Endothelial cell of umbilical vein (primary cell): Measurements from ENCODE around the gene PUS10. TPM values are rescaled to one million over a fixed set of nuclear protein-coding genes. Genes with fewer than 3 reads are reported as not detected.

Experiments used
- BruUV-seq: library from RNA; stranded (reverse); fragments of 400-500 nt; replicated peaks from 2 replicates; lab custom pipeline; 2021; lab: Mats Ljungman, UMichigan
- CTCF ChIA-PET: fragments of 300-600, 350-600 bp; sonication (Branson Sonifier 250); formaldehyde crosslinking; loops from one replicate; lab custom pipeline; 2021; ENCODE audit warnings: antibody characterized with exemption, inconsistent platforms; lab: Charles Lee
- POLR2A ChIA-PET: fragments of 300-600, 350-600 bp; sonication (Branson Sonifier 250); formaldehyde crosslinking; loops from one replicate; lab custom pipeline; 2021; ENCODE audit warnings: antibody characterized with exemption, inconsistent platforms; lab: Charles Lee
- DNase-seq: peaks from one replicate; pipeline ENCODE4 v3.0.0-alpha.2; 2011; ENCODE audit warnings: low read depth, low spot score
- FAIRE-seq: peaks from 2 replicates; lab custom pipeline; 2011; peaks lifted over from hg19 to GRCh38; lab: Jason Lieb, UNC
- H2AFZ ChIP-seq: 2 replicates; pipeline ENCODE4 v1.6.0; 2012; ENCODE audit warnings: low read depth, low read length, control low read depth, inconsistent platforms
- H3K27ac ChIP-seq: 2 replicates; pipeline ENCODE4 v1.5.1; 2011; ENCODE audit warnings: low read depth, mild to moderate bottlenecking, control low read depth, low read length, moderate library complexity; ENCODE audit not compliant: insufficient read depth
- H3K27me3 ChIP-seq, 2 experiments: 2 replicates each; pipeline versions ENCODE4 v1.6.0 to v1.6.1; 2011; ENCODE audit warnings: low read length in 2 of 2, mixed read lengths in 1 of 2; ENCODE audit not compliant: control insufficient read depth in 2 of 2, insufficient read depth in 2 of 2
- H3K36me3 ChIP-seq, 2 experiments: 2 replicates in 1 of 2; 3 replicates in 1 of 2; pipeline ENCODE4 v1.5.1; 2011; ENCODE audit warnings: low read length in 2 of 2, mild to moderate bottlenecking in 1 of 2, moderate library complexity in 1 of 2; ENCODE audit not compliant: control insufficient read depth in 2 of 2, insufficient read depth in 2 of 2; ENCODE audit errors: extremely low read depth in 1 of 2
- H3K4me1 ChIP-seq: 3 replicates; pipeline ENCODE4 v1.5.1; 2011; ENCODE audit warnings: mild to moderate bottlenecking, low read length; ENCODE audit not compliant: control insufficient read depth, insufficient read depth; ENCODE audit errors: extremely low read depth
- H3K4me2 ChIP-seq: 2 replicates; pipeline ENCODE4 v1.6.1; 2011; ENCODE audit warnings: low read length, control low read depth, mixed read lengths; ENCODE audit not compliant: insufficient read depth
- H3K4me3 ChIP-seq, 3 experiments: fragments of 200-600 bp in 1 of 3; sonication (generic), shearing (Covaris generic) in 1 of 3; replicated peaks in 1 of 3; 2 replicates each; pipeline ENCODE4 v1.5.1; 2011 to 2016; ENCODE audit warnings: control low read depth in 3 of 3, low read length in 3 of 3, mild to moderate bottlenecking in 2 of 3, inconsistent platforms in 1 of 3, low read depth in 1 of 3, moderate library complexity in 1 of 3; ENCODE audit not compliant: insufficient read depth in 1 of 3
- H3K79me2 ChIP-seq: 2 replicates; pipeline ENCODE4 v1.6.0; 2012; ENCODE audit warnings: low read length, inconsistent platforms; ENCODE audit not compliant: control insufficient read depth, insufficient read depth
- H3K9ac ChIP-seq: replicated peaks from 2 replicates; pipeline ENCODE3; 2011; ENCODE audit warnings: low read length, control low read depth; ENCODE audit not compliant: insufficient read depth; ENCODE audit errors: extremely low read depth
- H3K9me1 ChIP-seq: replicated peaks from 3 replicates; pipeline ENCODE4 v1.6.0; 2011; ENCODE audit warnings: mild to moderate bottlenecking, low read length; ENCODE audit not compliant: control insufficient read depth, insufficient read depth; ENCODE audit errors: extremely low read depth
- H3K9me3 ChIP-seq: replicated peaks from 2 replicates; pipeline ENCODE4 v1.5.1; 2012; ENCODE audit warnings: low read length, inconsistent platforms; ENCODE audit not compliant: control insufficient read depth, insufficient read depth
- H4K20me1 ChIP-seq: replicated peaks from 2 replicates; pipeline ENCODE3; 2011; ENCODE audit warnings: mild to moderate bottlenecking, low read length; ENCODE audit not compliant: control insufficient read depth, insufficient read depth; ENCODE audit errors: extremely low read depth
- CTCF ChIP-seq, 2 donors: IDR thresholded peaks; 1 replicate in 1 of 2; 2 replicates in 1 of 2; pipeline ENCODE4 v1.5.1; 2011; ENCODE audit warnings: low read length in 2 of 2, mild to moderate bottlenecking in 2 of 2, moderate library complexity in 2 of 2, control low read depth in 1 of 2, inconsistent platforms in 1 of 2, low read depth in 1 of 2; ENCODE audit not compliant: insufficient read depth in 1 of 2; ENCODE audit errors: extremely low read depth in 1 of 2
- EZH2 ChIP-seq: IDR thresholded peaks from 2 replicates; pipeline ENCODE4 v1.6.1; 2012; ENCODE audit warnings: borderline replicate concordance, low read depth, mild to moderate bottlenecking, moderate library complexity, low read length, inconsistent platforms; ENCODE audit not compliant: severe bottlenecking
- FOS ChIP-seq: IDR thresholded peaks from 2 replicates; pipeline ENCODE4 v1.6.1; 2011; ENCODE audit warnings: mild to moderate bottlenecking, low read length, moderate library complexity, borderline replicate concordance; ENCODE audit not compliant: insufficient read depth
- GATA2 ChIP-seq: IDR thresholded peaks from 2 replicates; pipeline ENCODE4 v1.7.0; 2011; ENCODE audit warnings: low read depth, mild to moderate bottlenecking, moderate library complexity, mixed read lengths, low read length; ENCODE audit not compliant: insufficient read length, insufficient read depth
- JUN ChIP-seq: IDR thresholded peaks from 2 replicates; pipeline ENCODE4 v1.6.1; 2011; ENCODE audit warnings: borderline replicate concordance, low read depth; ENCODE audit not compliant: insufficient read length, insufficient read depth
- MAX ChIP-seq: IDR thresholded peaks from 2 replicates; pipeline ENCODE4 v1.6.1; 2011; ENCODE audit not compliant: insufficient read depth, insufficient read length
- MYC ChIP-seq: IDR thresholded peaks from one replicate; pipeline ENCODE4 v1.6.1; 2011; ENCODE audit warnings: mild to moderate bottlenecking, low read depth, low read length
- POLR2A ChIP-seq: IDR thresholded peaks from 2 replicates; pipeline ENCODE4 v1.6.1; 2012; ENCODE audit warnings: low read depth, mild to moderate bottlenecking, control low read depth, low read length
- POLR2AphosphoS5 ChIP-seq: IDR thresholded peaks from 2 replicates; pipeline ENCODE4 v1.6.1; 2012; ENCODE audit warnings: low read depth, mild to moderate bottlenecking, control low read depth, low read length, moderate library complexity; ENCODE audit not compliant: insufficient read depth
- dilution Hi-C: fragments of 300-500 bp; cut with MboI; formaldehyde crosslinking; loops from one replicate; pipeline ENCODE4 v1.15.0; 2019; ENCODE audit warnings: low sequenced_read_pairs; ENCODE audit not compliant: extremely low pct_ligation_motif_present
- intact Hi-C: fragments of 100-400 bp; cut with micrococcal nuclease; formaldehyde crosslinking; loops from one replicate; pipeline ENCODE4 v1.10.0; 2022
- polyA plus RNA-seq, 4 experiments: library from polyadenylated mRNA; depleted of rRNA in 3 of 4; stranded (reverse) in 3 of 4; unstranded in 1 of 4; fragments of >200 nt; gene quantifications; 2 replicates each; pipeline versions ENCODE4 v1.2.1 to v1.2.3, GENCODE V29; 2011 to 2012; ENCODE audit warnings: missing spikeins in 1 of 4
- total RNA-seq: library from RNA; stranded (reverse); gene quantifications from 2 replicates; pipeline ENCODE4 v1.2.3, GENCODE V29; 2021

Gene PUS10
- total and polyA plus RNA-seq, 2 donors (not counting 3 experiments of a cell fraction or from before 2014, with no cell fraction given), result 3.7 to 10.3 TPM

- Histone ChIP-seq H2AFZ (no peak overlapping the region), H3K4me2 (no peak overlapping the region), H3K27me3 (no peaks in the 10 kb centered on the region), H3K79me2 (no peaks in the 10 kb centered on the region), H3K4me3 (no peak overlapping the region), H3K9ac (no peak overlapping the region), H3K9me3 (no peaks in the 10 kb centered on the region), H3K36me3 (no peaks in the 10 kb centered on the region), H3K4me1 (no peaks in the 10 kb centered on the region), H4K20me1 (no peaks in the 10 kb centered on the region), H3K27ac (no peak overlapping the region), H3K9me1 (no peaks in the 10 kb centered on the region)
- dilution Hi-C loops, result no loop called here
- DNase-seq (no peak), FAIRE-seq (no peak)
- CTCF ChIA-PET, result no interaction called here
- TF ChIP-seq POLR2A, result no peak
- no peak for TF ChIP-seq EZH2
- TF ChIP-seq MAX, result no peak
- no peak for TF ChIP-seq GATA2
- TF ChIP-seq MYC, result no peak
- no peak for TF ChIP-seq JUN
- no peak for TF ChIP-seq FOS
- no peak for TF ChIP-seq POLR2AphosphoS5
- TF ChIP-seq CTCF (IDR thresholded peaks at IDR 0.05; ENCODE audit: extremely low read depth in 1 of 2, insufficient read depth in 1 of 2, low read depth in 1 of 2, low read length in 2 of 2), result no peak
- POLR2A ChIA-PET, result no interaction called here
- intact Hi-C loops, result no loop called here
- no TSS peak for BruUV-seq
These were observed 40.5 kb downstream of the PUS10 start for GRCh38 chr2:60977562-60977895.
